Measurements from ENCODE around the gene GINS1. TPM values are rescaled to one million over a fixed set of nuclear protein-coding genes. Genes with fewer than 3 reads are reported as not detected.

GINS1 gene
- polyA plus RNA-seq, 1 of the 3 experiments (the other 2 are of a cell fraction) = 5.1 TPM

GRCh38 chr20:25478889-25479568 is 71.6 kb downstream of the GINS1 start (continued):
- TF ChIP-seq FOSL2 (IDR thresholded peaks at IDR 0.05; ENCODE audit: borderline replicate concordance, low read depth) (no peak), NRF1 (IDR thresholded peaks at IDR 0.05; ENCODE audit: low read depth, low read length) (no peak), EP300 (IDR thresholded peaks at IDR 0.05; ENCODE audit: borderline replicate concordance in 1 of 2, low read depth in 1 of 2, low read length in 1 of 2) (no peak)

DNA sequence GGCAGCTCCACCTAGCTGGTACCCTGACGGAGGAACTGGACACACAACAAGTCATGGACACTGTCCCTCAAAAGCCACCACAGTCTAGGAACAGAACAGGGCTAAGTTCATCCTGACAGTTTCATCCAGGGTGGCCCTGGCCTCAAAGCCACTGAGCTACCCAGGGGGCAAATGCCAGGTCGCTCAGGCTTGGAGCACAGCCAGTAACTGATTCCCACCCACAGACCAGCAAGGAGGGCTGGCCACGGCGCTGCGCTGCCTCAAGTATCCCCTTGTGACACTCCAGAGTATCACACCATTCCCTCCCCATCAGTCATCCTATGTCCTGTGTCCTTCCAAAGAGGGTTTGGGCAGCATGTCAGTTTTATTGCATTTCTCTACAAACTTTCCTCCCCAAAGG is 72.2 kb downstream of the GINS1 start:
- POLR2A ChIA-PET = no interaction called here
- no peaks in the 10 kb centered on the region for H3K4me1 ChIP-seq (ENCODE audit: control insufficient read depth in 1 of 2, insufficient read depth in 2 of 2, low read depth in 1 of 2, low read length in 1 of 2)
- H3F3A ChIP-seq (replicated peaks; ENCODE audit: insufficient read depth) = no peaks in the 10 kb centered on the region
- H3K36me3 ChIP-seq (replicated peaks in 1 of 2; ENCODE audit: control insufficient read depth in 1 of 2, insufficient read depth in 2 of 2, low read length in 1 of 2) = peaks cover 4 to 55% of the 10 kb centered on the region in 2 experiments
- H4K20me1 ChIP-seq (ENCODE audit: insufficient read depth) = no peaks in the 10 kb centered on the region
- no peak for TF ChIP-seq FOXM1 (IDR thresholded peaks at IDR 0.05; ENCODE audit: low read depth)
- TF ChIP-seq REST (IDR thresholded peaks at IDR 0.05; ENCODE audit: low read depth, low read length) = no peak
- no peak for TF ChIP-seq GABPA (IDR thresholded peaks at IDR 0.05; ENCODE audit: low read depth)
- no peak for TF ChIP-seq MAX (IDR thresholded peaks at IDR 0.05; ENCODE audit: low read depth)
- no peak for TF ChIP-seq RFX5 (IDR thresholded peaks at IDR 0.05; ENCODE audit: low read length)
- TF ChIP-seq TAF1 (IDR thresholded peaks at IDR 0.05; ENCODE audit: borderline replicate concordance, low read depth, low read length) = no peak
- no peak for TF ChIP-seq MXI1 (IDR thresholded peaks at IDR 0.05; ENCODE audit: low read depth, low read length)
- no peak for DNase-seq
- H3K9ac ChIP-seq = no peak overlapping the region
- no peak overlapping the region for H3K4me2 ChIP-seq
- CTCF ChIA-PET = interaction anchor here (1.1 kb wide), 1 partner anchor 61 kb away, joined by 3 read pairs; no protein-coding TSS in a partner anchor
- no peaks in the 10 kb centered on the region for H3K9me3 ChIP-seq
- H2AFZ ChIP-seq (ENCODE audit: low read depth) = no peak overlapping the region
- no peaks in the 10 kb centered on the region for H3K79me2 ChIP-seq (ENCODE audit: insufficient read depth)
- 67% methylated on average over 1 of the region's 5 CpGs for WGBS (ENCODE audit: low lambda C conversion rate)
- no peaks in the 10 kb centered on the region for H3K9me2 ChIP-seq
- H3K4me3 ChIP-seq (ENCODE audit: low read depth in 2 of 2, low read length in 1 of 2) = no peak overlapping the region
- H3K27me3 ChIP-seq (ENCODE audit: insufficient read depth) = no peaks in the 10 kb centered on the region
- no peak overlapping the region for H3K27ac ChIP-seq (ENCODE audit: low read depth in 2 of 2, low read length in 1 of 2)

- peaks cover 0 to 2% of the 10 kb centered on the region in 2 experiments; a peak in 1 of 4 replicates for H3K4me1 ChIP-seq (ENCODE audit: control insufficient read depth in 1 of 2, insufficient read depth in 2 of 2, low read depth in 1 of 2, low read length in 1 of 2)
- H3K27me3 ChIP-seq (ENCODE audit: insufficient read depth) = no peaks in the 10 kb centered on the region
- no peaks in the 10 kb centered on the region for H3K9me2 ChIP-seq
- no peaks in the 10 kb centered on the region for H3F3A ChIP-seq (replicated peaks; ENCODE audit: insufficient read depth)
- ChIA-PET POLR2A (no interaction called here), CTCF (interaction anchor here (1.1 kb wide), 1 partner anchor 61 kb away, joined by 3 read pairs; no protein-coding TSS in a partner anchor)
- no peak overlapping the region for H3K4me3 ChIP-seq (ENCODE audit: low read depth in 2 of 2, low read length in 1 of 2)
- H3K36me3 ChIP-seq (replicated peaks in 1 of 2; ENCODE audit: control insufficient read depth in 1 of 2, insufficient read depth in 2 of 2, low read length in 1 of 2) = peaks cover 4 to 59% of the 10 kb centered on the region in 2 experiments
- TF ChIP-seq RCOR1 (IDR thresholded peaks at IDR 0.05; ENCODE audit: low read length) (no peak), MEF2A (IDR thresholded peaks at IDR 0.05; ENCODE audit: borderline replicate concordance, low read depth) (no peak), RXRA (IDR thresholded peaks at IDR 0.05; ENCODE audit: borderline replicate concordance, low read depth) (no peak)
- no peak for DNase-seq
- no peak overlapping the region for H3K27ac ChIP-seq (ENCODE audit: low read depth in 2 of 2, low read length in 1 of 2)
- no peak overlapping the region for H3K4me2 ChIP-seq
- no peak overlapping the region for H2AFZ ChIP-seq (ENCODE audit: low read depth)
- no peaks in the 10 kb centered on the region for H3K9me3 ChIP-seq
- WGBS (ENCODE audit: low lambda C conversion rate) = 97% methylated on average over 7 of the region's 7 CpGs
- H4K20me1 ChIP-seq (ENCODE audit: insufficient read depth) = no peaks in the 10 kb centered on the region
- no peaks in the 10 kb centered on the region for H3K79me2 ChIP-seq (ENCODE audit: insufficient read depth)
- H3K9ac ChIP-seq = no peak overlapping the region
Observed at GRCh38 chr20:25480156-25480555, 72.7 kb downstream of the GINS1 start.
